Dedifferentiated amniotic fluid mesenchymal stem cell (primary cell): ENCODE results near the gene MYO7B.

Experiments used
- DNase-seq: peaks from one replicate; pipeline ENCODE4 v3.0.0-alpha.2; 2016; ENCODE audit errors: extremely low spot score

Gene MYO7B

DNA sequence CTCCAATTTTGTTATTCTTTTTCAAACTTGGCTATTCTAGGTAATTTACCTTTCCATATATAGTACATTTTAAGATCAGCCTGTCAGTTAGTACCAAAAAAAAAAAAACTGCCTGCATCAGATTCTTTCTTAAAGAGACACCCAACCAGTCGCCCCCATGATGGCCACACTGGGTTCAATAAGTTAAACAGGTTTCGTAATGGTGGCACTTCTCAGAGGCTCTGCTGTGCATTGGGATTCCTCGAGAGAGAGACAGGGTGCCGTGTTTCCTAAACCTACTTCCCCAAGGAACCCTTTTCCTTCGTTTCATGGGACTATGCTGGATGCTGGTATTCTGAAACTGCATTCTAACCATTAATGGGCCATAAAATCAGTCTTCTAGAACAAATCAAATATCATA, 37.4 kb downstream of the MYO7B start:
- DNase-seq, result no peak

DNA sequence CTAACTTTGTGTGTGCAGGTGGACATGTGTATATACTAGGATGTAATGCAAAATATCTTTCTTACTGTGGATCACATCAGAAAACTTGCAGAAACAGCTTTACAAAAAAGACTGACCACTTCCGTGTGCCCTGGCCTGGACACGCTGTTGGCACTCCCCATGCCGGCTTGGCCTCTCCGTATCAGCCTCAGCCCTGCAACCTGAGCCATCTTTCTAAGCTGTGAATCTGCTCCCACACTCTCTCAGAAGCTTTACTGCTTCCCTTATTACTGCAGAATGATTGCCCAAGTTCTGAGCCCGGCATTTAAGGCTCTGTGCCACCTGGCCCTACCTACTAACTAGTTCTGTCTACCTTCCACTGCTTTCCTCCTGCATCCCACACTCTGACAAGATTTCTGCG, 37.8 kb downstream of the MYO7B start:
- no peak for DNase-seq

DNA sequence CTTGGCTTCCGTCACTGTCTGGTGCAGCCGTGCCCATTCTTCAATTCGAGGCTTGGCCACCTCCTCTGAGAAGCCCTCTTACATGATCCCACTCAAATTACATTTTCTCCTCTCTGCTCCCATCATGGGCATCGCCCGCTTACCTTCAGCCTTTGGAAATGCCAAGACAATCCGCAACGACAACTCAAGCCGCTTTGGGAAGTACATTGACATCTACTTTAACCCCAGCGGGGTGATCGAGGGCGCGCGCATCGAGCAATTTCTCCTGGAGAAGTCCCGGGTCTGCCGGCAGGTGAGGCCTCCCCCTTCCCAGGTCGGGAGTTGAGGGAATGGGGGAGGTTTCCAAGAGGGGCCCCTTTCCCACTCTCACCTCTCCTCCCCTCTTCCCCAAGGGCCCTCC, 38.3 kb downstream of the MYO7B start:
- DNase-seq, result no peak

DNA sequence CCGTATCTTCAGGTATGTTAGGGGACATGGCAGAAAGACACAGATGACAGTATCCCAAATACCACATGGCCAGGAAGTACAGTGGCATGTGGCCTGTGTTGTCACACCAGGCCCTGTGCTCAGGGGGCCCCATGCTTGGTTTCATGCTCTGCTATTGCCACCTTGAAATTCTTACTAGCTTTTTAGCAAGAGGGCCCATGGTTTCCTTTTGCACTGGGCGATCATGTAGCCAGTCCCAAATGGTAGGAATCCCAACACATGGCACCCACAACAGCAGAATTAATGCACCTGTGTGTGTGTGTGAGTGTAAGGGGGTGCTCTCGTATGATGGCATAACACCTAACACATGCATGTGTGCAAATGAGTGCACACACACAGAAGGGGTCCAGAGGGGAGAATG, 39.2 kb downstream of the MYO7B start:
- no peak for DNase-seq

DNA sequence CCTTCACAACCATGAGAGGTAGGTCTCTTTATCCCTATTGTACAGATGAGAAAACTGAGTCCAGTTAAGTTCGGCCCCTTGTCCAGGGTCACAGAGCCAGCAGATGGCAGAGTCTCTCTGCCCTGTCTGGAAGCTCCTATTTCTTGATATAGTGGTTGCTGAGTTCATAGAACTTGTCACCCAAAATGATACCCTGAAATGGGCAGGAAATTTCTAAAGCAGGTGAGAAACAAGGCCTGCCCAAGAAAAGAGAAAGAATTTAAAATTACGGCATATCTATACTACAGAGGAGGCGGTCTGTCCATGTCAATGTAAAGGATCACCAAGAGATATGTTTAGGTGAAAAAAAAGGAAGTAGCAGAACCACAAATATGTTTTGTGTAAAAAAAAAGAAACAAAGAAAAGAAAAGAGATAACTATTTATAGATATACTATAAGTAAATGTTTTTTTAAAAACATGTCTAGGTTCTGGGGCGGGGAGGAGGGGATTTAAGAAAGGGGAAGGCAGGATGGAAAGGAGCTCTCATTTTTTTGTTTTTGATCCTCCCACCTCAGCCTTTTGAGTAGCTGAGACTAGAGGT, 39.8 kb downstream of the MYO7B start:
- DNase-seq, result no peak

DNA sequence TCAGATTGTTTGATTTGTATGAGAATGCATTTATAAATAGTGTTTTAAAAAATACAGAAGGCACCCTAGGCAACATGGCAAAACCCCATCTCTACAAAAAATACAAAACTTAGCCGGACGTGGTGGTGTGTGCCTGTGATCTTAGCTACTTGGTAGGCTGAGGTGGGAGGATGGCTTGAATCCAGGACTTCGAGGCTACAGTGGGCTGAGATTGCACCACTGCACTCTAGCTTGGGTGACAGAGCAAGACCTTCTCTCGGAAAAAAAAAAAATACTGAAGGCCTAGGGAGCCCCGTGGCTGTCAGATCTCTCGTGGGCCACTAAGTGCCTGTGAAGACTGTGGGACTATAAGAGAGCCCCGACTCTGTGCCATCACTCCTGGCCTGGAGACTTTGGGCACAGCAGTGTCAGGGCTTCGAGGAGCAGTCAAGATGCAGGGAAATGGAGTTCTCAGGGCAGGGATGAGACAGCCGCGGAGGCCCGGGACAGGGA, 40.5 kb downstream of the MYO7B start:
- DNase-seq, result no peak

DNA sequence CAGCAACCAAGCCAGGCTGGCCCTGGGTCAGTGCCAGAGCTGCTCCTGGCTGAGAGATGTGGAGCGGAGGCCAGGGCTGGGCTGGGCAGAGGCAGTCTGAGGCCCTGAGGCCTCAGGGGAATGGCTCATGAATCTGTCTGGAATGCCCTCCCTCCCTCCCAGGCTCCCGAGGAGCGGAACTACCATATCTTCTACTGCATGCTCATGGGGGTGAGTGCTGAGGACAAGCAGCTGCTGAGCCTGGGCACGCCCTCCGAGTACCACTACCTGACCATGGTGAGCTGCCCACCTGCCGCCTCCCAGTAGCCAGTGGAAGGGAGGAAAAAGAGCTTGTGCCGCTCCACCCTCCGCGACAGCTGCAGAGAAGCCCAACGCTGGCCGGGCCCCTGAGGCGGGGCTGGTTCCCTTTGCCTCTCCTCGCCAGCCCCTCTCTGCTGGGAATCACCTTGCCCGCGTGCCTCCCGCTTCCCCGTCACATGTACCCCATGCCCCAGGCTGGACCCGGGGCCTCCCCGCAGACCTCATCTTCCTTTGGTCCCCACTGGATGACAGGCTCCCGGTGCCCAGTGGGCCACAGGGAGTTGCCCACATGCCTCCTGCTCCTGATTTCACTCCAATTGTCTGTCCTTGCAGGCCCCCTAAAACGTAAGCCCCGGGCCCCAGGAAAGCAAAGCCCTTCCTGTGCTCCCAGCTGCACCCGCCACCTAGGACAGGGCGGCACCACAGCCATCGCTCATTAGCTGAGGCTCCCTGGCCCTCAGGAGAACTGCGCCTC, 41.1 kb downstream of the MYO7B start:
- peak; percentile 82 for DNase-seq

DNA sequence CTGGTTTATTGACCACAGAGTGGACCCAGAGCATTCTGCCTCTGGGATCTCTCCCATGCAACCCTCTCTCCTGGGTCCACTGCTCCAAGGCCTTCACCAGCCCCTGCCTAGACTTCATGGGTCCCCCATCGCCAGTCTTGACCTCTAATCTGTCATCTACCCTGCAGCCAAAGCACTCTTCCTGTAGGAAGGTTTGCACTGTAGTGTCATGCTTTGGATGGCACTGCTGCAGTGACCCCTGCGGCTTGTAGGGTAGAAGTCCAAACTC, 41.7 kb downstream of the MYO7B start:
- no peak for DNase-seq

DNA sequence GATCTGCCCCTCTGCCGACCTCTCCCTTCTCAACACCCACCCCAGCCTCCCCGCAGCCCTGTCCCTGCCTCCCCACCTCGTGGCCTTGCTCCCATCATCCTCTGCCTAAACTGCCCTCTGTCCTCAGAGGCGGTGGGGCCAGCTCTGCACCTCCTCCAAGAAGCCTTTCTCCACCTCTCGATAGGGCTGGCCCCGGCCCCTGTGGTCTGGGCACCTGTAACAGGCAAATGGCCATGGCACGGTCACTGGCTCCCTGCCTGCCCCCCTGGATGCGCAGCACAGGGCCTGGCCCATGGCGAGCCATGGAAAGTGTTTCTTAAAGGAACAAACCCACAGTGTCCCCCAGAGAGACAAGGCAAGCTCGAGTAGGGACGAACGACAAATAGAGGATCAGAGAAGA, 42.0 kb downstream of the MYO7B start:
- DNase-seq, result no peak

DNA sequence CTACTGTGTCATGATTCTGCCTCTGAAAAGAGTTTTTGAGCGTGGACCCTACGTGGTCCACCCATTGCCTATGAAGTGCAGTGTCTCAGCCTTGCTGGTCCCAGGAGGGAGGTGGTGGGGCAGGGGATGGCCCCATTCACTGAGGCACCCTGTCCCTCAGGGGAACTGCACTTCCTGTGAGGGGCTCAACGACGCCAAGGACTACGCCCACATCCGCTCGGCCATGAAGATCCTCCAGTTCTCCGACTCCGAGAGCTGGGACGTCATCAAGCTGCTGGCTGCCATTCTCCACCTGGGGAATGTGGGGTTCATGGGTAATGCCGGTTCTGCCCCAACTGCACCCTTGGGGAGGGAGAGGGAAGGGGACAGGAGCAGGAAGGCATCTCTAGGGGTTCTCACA, 42.5 kb downstream of the MYO7B start:
- no peak for DNase-seq

DNA sequence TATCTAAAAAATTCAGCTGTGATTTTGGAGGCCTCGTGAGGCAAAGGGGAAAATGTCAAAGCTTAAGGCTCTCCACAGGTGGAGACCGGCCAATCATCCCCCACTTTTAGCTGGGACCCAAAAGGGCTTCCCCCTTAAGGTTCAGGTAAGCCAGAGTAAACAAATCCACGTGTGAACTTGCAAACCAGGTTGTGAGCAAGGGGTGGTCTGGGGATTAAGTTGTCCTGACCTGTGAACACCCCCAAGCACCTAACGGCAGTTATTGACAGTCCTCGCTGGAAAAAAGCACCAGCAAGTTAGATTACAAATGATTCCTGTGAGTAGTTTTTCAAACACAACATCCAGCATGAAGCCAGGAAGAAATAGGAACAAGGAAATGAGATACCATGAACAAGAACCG, 42.9 kb downstream of the MYO7B start:
- no peak for DNase-seq

DNA sequence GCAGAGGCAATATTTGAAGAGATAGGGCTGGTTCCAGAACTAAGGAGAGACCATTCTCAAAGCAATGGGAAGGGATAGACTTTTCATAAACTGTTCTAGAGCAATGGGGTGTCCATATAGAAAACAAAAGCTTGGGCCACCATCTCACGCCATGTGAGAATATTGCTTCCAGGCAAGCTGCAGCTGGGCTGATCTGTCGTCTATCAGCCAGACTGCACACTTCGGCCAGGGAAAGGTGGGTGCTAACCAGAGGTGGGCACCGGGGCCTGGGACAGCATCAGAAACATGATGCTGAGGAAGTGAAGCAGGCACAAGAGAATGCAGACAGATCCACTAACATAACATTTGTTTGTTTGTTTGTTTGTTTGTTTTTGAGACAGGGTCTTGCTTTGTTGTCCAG, 43.7 kb downstream of the MYO7B start:
- DNase-seq, result no peak

DNA sequence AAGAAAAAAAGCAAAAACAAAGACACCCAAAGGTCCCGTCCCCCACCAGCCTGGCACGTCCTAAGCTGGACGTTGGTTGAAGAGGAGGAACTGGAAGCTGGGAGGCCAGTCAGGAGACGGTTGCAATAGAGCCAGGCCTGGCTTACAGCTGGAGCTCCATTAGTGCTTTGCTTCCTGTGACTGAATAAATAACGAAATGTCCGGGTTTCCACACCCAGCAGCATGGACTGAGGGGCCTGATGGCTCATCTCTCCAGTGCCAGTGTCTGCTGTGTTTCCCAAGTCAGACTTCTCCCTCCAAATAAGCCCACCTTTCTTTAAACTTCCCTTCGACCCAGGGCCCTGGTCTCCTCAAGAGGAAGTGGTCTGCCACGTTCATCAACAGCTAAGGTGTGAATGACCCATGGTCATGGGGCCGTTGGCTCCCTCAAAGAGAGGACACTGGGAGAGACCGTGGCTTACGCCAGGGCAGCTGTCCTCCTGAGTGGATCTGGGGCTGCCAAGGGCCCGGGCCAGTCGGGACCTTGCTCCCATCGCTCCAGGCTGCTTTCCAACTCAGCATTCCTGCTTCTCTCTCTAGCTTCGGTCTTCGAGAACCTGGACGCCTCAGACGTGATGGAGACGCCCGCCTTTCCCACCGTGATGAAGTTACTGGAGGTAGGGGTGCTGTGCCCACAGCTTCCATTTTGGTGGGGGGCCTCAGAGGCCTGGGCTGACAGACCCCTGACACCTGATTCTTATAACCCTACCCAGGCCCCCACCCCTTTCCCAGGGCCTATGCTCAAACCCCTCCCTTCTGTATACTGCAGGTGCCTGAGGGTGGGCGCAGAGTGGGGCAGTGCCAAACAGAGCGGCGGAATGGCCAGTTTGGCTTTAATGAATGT, 44.9 kb downstream of the MYO7B start:
- DNase-seq, result no peak

DNA sequence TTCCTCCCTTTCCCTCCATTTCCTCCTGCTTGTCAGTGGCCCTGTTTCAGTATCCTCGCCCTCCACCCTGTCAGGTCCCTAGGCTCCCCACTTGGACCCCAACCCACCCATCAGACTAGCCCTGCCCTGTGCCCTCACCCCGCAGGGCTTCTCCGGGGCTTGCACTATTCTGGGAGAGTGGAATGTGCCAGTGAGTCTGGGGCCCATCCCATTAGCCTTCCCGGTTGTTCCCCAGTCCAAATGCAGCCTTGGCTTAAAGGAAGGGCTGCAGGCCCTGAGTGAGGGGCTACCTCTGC, 45.5 kb downstream of the MYO7B start:
- no peak for DNase-seq

DNA sequence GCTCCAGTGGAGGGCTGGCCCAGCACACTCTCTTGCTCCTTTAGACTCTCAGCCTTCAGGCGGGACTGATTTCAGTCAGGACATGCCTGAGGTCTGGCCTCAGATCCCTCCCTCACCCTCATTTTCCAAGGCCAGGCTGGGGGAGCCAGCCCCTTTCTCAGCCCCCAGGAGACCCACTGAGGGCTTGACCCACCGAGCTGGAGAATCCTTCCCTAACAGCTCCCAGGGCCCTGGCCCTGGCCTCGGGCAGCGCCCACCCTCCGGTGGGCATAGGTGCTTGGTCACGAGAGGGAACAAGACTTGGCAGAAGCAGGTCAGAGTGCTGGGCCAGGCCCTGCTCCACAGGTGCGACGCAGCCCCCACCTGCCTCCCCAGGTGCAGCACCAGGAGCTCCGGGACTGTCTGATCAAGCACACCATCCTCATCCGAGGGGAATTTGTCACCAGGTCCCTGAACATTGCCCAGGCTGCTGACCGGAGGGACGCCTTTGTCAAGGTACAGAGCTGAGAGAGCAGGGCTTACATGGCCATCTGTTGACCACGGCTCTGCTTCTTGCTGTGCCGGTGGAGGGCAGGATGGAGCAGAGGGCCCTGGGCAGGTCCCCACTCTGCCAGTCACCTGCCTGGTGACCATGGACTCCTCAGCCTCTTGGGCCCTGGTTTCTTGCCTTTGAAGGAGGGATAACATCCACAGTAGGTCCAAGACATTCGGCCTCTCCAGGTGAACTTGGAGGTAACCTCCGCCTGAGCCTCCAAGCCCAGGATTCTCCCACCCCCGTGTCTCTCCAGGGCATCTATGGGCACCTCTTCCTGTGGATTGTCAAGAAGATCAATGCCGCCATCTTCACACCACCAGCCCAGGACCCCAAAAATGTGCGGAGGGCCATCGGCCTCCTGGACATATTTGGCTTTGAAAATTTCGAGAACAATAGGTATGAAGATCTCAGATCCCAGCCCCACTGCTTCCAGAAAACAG, 46.3 kb downstream of the MYO7B start:
- no peak for DNase-seq

DNA sequence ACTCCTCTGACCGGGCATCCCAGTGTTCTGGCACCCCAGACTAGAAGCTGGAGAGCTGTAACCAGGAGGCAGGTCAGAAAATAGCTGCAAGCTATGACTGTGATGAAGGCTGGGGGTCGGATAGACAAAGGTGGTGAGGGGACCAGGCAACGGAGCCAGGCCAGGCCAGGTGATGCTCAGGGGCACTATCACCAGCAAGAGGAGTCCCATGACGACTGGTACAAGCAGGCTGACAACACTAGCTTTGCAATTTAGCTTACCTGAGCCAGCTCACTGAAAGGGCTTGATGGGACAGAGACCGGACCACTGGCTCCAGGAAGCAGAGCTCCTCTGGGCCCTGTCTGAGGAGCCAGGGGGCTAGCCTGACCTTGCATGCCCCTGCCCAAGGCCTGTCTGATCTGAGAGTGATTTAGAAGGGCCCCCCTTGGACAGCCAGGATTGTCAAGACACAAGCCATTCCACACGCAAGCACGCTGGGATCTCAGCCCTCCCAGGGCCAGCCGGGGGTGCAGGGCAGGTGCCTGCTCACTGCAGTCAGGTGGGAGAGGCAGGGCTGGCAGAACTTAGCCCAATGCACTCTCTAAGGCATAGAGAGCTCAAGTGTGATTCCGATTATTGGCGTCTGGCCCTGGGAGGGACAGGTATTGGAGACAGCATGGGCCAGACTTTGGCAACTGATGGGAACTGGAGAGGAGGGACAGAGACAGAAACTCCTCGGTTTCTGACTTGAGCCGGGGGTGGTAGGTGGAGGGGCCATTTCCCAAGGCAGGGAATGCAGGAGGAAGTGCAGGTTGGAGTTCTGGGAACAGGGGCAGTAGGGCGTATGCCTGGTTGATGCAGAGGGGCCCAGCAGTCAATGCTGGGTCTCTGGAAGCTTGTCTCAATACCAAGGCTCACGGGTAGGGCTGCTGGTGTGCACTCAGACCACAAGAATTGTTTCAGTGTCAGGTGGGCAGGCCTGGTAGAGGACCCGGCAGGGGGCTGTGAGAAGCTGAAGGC, 47.7 kb downstream of the MYO7B start:
- DNase-seq, result no peak

DNA sequence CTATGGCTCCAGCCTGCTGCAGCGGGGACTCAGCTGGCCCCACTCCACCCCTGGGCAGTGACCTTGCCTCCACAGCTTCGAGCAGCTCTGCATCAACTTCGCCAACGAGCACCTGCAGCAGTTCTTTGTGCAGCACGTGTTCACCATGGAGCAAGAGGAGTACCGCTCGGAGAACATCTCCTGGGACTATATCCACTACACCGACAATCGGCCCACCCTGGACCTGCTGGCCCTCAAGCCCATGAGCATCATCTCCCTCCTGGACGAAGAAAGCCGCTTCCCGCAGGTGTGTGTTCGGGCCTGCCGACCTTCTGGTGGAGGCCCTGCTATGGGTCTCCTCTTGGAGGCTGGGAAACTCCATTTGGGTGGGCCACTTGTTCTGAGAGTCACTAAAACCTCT, 48.6 kb downstream of the MYO7B start:
- DNase-seq, result no peak

DNA sequence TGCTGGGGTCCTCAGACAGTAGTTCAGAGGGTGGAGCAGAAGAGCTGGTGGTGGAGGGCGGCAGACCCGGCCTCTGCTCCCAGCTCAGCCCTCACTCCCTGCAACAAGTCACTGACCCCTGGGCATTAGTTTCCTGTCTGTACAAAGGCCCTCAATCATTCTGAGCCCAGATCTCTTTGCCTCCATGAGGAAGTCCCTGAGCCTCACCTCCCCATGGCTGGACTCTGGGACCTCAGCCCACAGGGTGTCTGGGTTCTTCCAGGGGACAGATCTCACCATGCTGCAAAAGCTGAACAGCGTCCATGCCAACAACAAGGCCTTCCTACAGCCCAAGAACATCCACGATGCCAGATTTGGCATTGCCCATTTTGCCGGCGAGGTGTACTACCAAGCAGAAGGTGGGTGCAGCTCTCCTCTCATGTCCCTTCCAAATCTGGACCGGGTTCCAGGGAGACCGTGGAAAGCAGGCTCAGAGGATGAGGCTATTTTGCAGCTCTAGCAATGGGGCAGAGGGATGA, 49.1 kb downstream of the MYO7B start:
- DNase-seq, result no peak

DNA sequence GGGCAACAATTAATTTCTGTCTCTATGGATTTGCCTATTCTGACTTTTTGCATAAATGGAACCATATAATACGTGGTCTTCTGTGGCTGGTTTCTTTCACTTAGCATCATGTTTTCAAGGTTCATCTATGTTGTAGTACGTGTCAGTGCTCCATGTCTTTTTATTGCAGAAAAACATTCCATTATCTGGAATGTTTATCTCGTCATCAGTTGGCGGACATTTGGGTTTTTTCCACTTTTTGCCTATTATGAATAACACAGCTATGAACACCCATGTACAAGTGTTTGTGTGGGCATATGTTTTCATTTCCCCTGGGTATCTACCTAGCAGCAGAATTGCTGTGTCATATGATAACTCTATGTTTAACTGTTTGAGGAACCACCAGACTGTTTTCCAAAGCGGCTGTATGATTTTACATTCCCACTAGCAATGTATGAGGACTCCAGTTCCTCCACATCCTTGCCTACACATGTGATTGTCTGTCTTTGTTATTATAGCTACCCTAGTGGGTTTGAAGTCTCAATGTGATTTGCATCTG, 49.9 kb downstream of the MYO7B start:
- no peak for DNase-seq

DNA sequence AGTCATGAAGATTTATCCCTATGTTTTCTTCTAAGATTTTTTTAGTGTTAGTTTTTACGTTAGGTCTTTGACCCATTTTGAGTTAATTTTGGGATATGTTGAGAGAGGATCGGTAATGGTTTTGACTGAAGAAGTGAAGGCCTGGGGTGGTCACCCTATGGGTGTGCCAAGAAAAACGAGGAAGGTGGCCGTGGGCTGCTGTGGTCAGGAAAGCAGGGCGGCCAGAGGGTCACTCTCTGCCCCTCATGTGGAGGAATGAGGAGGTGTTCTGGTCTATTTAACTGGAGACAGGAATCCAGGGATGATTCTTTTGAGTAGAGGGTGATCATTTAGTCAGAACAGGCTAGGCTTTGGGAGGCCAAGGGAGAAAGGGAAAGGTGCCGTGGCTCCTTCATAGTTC, 50.7 kb downstream of the MYO7B start:
- no peak for DNase-seq
